NK-92 (cell line): Measurements from ENCODE around the gene DLL4.

ENCODE experiments used
- DNase-seq: peaks from one replicate; lab custom pipeline; 2025; ENCODE audit not compliant: unreplicated experiment; lab: John Stamatoyannopoulos, UW

DLL4 gene

GRCh38 chr15:40925863-40926658, 3.1 kb upstream of the DLL4 start:
- DNase-seq = no peak

DNA sequence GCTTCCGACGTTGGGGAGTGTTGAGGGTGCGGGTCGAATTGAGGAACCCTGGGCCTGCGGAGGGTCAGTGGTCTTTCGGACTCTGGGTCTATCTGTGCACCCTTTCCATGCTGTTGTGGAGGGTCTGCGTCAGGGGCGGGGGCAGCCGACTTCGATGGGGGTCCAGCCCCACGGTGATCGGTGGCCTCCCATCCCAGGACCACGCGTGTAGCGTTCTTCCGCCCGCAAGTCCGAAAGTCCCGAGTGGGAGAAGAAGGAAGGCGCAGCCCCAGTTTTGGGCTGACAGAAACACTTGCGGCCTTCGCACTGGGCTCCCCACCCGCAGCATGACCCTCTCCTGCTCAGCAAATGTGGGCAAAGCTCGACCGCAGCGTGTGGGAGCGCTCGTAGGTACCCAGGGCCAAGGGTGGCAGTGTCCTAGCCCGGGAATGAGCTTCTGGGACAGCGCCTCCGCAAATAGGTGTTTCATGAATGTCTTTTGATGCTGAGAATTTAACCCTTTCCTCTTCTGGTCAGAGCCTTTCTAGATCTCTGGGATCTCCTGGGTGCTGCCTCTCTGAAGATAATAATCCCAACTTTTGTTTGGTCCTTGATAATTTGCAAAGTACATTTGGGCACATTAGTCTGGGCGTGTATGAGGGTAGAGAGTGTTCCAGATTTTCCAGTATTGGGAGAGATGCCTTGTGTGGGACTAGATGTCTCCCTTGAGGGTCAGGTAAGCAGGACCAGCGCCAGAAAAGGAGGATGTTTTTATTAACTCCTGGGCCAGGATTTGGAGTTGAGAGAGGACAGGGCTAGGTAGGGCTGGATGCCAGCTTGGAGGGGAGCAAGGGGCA, 2.3 kb upstream of the DLL4 start:
- DNase-seq = no peak

GRCh38 chr15:40927495-40927872, 1.7 kb upstream of the DLL4 start:
- DNase-seq = no peak

GRCh38 chr15:40927873-40928806, 1.0 kb upstream of the DLL4 start:
- no peak for DNase-seq

DNA sequence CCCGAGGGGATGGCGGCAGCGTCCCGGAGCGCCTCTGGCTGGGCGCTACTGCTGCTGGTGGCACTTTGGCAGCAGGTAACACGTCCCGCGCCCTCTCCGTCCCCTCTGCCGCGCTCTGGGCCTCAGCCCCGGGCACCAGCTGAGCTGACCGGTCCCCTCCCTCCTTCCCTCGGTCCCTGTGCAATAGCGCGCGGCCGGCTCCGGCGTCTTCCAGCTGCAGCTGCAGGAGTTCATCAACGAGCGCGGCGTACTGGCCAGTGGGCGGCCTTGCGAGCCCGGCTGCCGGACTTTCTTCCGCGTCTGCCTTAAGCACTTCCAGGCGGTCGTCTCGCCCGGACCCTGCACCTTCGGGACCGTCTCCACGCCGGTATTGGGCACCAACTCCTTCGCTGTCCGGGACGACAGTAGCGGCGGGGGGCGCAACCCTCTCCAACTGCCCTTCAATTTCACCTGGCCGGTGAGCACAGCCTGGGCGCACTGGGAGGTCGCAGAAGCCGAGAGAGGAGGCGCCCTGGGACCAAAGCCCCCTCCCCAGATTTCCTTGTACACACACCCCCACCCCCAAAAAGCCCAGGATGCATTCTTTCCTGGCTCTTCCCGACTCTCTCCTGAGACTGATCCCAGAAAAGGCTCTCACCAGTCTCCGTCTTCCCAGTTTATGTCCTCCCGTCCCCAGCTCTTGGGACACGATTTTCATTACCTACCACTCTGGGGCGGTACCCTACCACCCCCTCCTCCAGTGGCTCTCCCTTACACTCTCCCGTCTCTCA, 705 bp downstream of the DLL4 start:
- DNase-seq = no peak

- no peak for DNase-seq
Measured at GRCh38 chr15:40930430-40931299, 1.5 kb downstream of the DLL4 start.

DNA sequence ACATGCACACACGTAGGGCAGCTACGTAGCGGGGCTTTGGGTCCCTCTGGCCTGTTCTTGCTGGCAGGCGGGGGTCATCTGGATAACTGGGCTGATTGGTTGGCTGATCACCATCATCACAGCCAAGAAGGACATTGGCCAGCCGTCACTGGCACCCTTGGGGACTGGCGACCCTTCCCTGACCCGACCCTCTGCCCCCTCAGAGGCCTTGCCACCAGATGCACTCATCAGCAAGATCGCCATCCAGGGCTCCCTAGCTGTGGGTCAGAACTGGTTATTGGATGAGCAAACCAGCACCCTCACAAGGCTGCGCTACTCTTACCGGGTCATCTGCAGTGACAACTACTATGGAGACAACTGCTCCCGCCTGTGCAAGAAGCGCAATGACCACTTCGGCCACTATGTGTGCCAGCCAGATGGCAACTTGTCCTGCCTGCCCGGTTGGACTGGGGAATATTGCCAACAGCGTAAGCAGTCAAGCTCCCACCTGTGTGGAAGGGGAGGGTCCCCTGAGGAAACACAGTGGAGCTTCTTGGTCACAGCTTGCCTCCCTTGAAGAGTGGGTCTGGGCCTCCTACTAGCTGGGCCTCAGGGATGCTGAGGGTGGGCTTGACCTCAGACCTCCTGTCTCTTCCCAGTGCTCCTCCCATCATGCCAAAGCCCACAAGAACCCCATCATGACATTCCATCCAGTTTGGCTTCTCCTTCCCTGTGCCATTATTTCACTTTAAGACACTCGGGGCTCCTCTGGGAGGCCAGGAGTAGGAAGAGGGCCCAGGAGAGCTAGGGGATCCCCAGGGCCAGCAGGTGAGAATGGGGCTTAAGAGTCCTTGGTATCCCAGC, 2.4 kb downstream of the DLL4 start:
- no peak for DNase-seq

DNA sequence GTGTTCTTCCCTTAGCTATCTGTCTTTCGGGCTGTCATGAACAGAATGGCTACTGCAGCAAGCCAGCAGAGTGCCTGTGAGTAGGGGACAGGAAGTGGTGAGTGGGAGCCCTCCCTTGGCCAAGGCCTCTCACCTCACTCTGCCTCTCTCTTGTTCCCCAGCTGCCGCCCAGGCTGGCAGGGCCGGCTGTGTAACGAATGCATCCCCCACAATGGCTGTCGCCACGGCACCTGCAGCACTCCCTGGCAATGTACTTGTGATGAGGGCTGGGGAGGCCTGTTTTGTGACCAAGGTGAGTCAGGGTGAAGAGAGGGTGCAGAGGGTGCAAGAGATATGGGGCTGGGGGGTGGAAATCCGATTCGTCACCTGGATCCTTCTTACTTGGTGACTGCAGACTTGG, 3.0 kb downstream of the DLL4 start:
- DNase-seq = no peak

DNA sequence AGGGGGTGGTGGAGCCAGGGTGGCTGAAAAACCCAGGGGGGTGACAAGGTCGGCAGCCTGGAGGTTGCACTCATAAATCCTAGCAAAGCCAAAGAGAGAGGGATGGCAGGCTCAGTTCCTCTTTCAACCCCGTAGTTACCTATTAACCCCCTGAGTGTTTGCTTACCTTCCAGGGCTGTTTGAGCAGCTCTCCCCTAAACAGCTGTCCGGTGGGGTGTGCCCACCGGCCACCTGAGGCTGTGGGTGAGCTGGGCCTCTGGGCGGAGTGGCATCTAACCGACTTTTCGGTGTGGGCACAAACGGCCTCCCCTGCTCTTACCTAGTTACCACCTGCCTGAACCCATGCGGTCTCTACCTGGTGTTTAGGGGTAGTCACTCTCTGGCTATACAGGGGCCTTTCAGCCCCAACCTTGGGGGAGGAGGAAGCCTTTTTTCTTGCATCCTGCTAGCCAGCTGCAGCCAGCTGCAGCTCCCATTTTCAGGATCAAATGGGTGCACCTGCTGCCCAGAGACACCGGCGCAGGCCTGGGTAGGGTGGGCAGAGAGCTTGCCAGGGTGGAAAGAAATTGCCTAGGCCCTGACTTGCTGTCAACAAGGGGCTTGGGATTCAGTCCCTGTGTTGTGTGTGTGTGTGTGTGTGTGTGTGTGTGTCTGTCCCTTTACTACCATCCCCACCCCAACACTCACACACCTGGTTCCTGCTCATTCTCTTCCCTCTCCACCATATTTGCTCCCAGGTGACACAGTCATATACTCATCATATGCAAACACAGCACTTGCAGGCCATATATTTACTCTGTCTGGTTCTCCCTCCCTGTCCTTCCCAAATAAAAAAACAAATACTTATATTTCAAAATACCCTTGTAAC, 3.7 kb downstream of the DLL4 start:
- DNase-seq = no peak

- DNase-seq = no peak
Measured at GRCh38 chr15:40933517-40933902, 4.4 kb downstream of the DLL4 start.

- no peak for DNase-seq
Measured at GRCh38 chr15:40934457-40934856, 5.3 kb downstream of the DLL4 start.

GRCh38 chr15:40936234-40936708, 7.1 kb downstream of the DLL4 start:
- no peak for DNase-seq

DNA sequence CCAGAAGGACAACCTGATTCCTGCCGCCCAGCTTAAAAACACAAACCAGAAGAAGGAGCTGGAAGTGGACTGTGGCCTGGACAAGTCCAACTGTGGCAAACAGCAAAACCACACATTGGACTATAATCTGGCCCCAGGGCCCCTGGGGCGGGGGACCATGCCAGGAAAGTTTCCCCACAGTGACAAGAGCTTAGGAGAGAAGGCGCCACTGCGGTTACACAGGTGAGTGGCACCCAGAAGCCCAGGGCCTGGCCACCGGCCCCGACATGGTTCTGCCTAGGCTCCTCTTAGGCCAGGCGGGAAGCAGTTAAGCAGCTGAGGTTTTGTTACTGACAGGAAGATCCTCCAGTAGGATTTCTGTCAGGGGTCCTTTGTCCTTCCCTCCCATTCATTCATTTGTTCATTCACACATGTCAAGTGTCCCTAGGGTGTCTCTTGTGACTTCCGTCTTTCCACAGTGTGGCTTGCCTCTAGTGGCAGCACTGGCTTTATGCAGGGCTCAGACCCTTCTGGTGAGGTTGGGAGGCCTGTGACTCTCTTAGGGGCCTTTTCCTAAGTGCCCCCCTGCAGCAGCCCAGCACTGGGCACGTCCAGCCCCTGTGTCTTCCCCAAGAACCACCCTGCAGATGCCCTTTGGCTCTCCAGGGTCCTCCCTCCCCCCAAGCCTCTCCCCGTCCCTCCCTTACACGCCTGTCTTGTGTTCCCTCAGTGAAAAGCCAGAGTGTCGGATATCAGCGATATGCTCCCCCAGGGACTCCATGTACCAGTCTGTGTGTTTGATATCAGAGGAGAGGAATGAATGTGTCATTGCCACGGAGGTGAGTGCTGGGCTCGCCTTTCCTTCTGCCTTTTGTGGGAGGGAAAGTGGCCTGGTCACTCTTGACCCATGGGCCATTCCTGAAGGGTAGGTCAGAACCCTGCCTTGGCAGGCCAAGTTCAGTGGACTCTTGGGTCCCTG, 7.8 kb downstream of the DLL4 start:
- no peak for DNase-seq

- DNase-seq = no peak
Measured at GRCh38 chr15:40937762-40938535, 8.8 kb downstream of the DLL4 start.

- DNase-seq = no peak
Measured at GRCh38 chr15:40938536-40938870, 9.4 kb downstream of the DLL4 start.

DNA sequence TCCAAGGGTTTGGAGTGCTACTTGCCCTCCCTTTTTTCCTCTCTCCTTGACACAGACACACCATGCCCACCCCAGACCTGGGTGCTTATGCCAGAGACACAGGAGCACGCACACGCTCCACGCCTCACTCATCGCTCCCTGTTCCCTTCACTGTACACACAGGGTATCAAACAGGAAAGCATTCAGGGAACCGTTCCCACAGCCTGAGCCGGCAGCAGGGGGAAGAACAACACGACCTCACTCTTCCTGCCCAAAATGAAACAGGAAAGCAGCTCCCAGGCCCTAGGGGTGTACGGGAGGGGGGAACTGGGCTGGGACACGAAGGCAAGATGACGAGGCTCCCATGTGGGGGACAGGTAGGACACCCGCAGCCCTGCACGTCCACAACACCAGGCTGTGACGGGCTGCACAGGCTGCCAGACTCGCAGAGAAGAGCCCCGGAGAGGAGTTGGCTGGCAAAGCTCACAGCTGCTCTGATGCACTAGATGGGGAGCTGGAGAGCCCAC, 11.2 kb downstream of the DLL4 start:
- DNase-seq = no peak
